Trophoblast cell (in vitro differentiated cells and primary cell): Measurements from ENCODE around the gene C3orf52.

Experiments
- DNase-seq, 2 donors: peaks; one replicate each; pipeline ENCODE4 v3.0.0-alpha.2; 2016
- H2AFZ ChIP-seq: 2 replicates; pipeline ENCODE4 v1.6.1; 2013; ENCODE audit warnings: low read length, moderate library complexity, mild to moderate bottlenecking; ENCODE audit not compliant: insufficient read depth, poor library complexity
- H2AK5ac ChIP-seq: 2 replicates; pipeline ENCODE4 v1.6.1; 2013; ENCODE audit warnings: mild to moderate bottlenecking, low read length
- H2BK120ac ChIP-seq: 2 replicates; pipeline ENCODE4 v1.6.1; 2013; ENCODE audit warnings: low read length, mild to moderate bottlenecking, moderate library complexity; ENCODE audit not compliant: insufficient read depth, poor library complexity
- H2BK12ac ChIP-seq: 2 replicates; pipeline ENCODE4 v1.6.1; 2013; ENCODE audit warnings: mild to moderate bottlenecking, low read length, moderate library complexity
- H2BK5ac ChIP-seq: 2 replicates; pipeline ENCODE4 v1.6.1; 2013; ENCODE audit warnings: low read length, low read depth, moderate library complexity, mild to moderate bottlenecking; ENCODE audit not compliant: poor library complexity
- H3K14ac ChIP-seq: 2 replicates; pipeline ENCODE4 v1.6.1; 2013; ENCODE audit warnings: mild to moderate bottlenecking, low read length
- H3K18ac ChIP-seq: 2 replicates; pipeline ENCODE4 v1.6.1; 2013; ENCODE audit warnings: mild to moderate bottlenecking, low read length
- H3K23ac ChIP-seq: 2 replicates; pipeline ENCODE4 v1.6.1; 2013; ENCODE audit warnings: low read length
- H3K27ac ChIP-seq: 2 replicates; pipeline ENCODE4 v1.5.1; 2013; ENCODE audit warnings: low read depth, mild to moderate bottlenecking, inconsistent platforms, low read length, moderate library complexity
- H3K27me3 ChIP-seq: 2 replicates; pipeline ENCODE4 v1.6.1; 2013; ENCODE audit warnings: inconsistent platforms, mild to moderate bottlenecking, low read length, moderate library complexity; ENCODE audit not compliant: insufficient read depth
- H3K36me3 ChIP-seq, 2 experiments: 1 replicate in 1 of 2; 2 replicates in 1 of 2; pipeline ENCODE4 v1.6.1; 2013; ENCODE audit warnings: low read length in 2 of 2, mild to moderate bottlenecking in 2 of 2, moderate library complexity in 1 of 2; ENCODE audit not compliant: insufficient read depth in 2 of 2, control insufficient read depth in 1 of 2
- H3K4ac ChIP-seq: 2 replicates; pipeline ENCODE4 v1.6.1; 2013; ENCODE audit warnings: low read depth, mild to moderate bottlenecking, low read length, moderate library complexity
- H3K4me1 ChIP-seq, 2 experiments: 1 replicate in 1 of 2; 2 replicates in 1 of 2; pipeline ENCODE4 v1.6.1; 2013; ENCODE audit warnings: low read length in 2 of 2, mild to moderate bottlenecking in 2 of 2, moderate library complexity in 1 of 2; ENCODE audit not compliant: insufficient read depth in 2 of 2, control insufficient read depth in 1 of 2
- H3K4me2 ChIP-seq: 2 replicates; pipeline ENCODE4 v1.6.1; 2013; ENCODE audit warnings: inconsistent platforms, mild to moderate bottlenecking, low read length, moderate library complexity
- H3K4me3 ChIP-seq: 2 replicates; pipeline ENCODE4 v1.5.1; 2013; ENCODE audit warnings: mild to moderate bottlenecking, low read depth, low read length, inconsistent platforms
- H3K79me1 ChIP-seq: one replicate; pipeline ENCODE4 v1.6.1; 2013; ENCODE audit warnings: low read length
- H3K79me2 ChIP-seq: 2 replicates; pipeline ENCODE4 v1.6.1; 2013; ENCODE audit warnings: low read length, mild to moderate bottlenecking; ENCODE audit not compliant: control insufficient read depth, insufficient read depth, poor library complexity
- H3K9ac ChIP-seq: 2 replicates; pipeline ENCODE4 v1.6.1; 2013; ENCODE audit warnings: mild to moderate bottlenecking, low read length
- H3K9me3 ChIP-seq: 2 replicates; pipeline ENCODE4 v1.6.1; 2013; ENCODE audit warnings: low read depth, mild to moderate bottlenecking, control low read depth, inconsistent platforms, low read length; ENCODE audit not compliant: insufficient read depth
- H4K12ac ChIP-seq: 2 replicates; pipeline ENCODE4 v1.6.1; 2013; ENCODE audit warnings: low read depth, mild to moderate bottlenecking, low read length, moderate library complexity
- H4K8ac ChIP-seq: 2 replicates; pipeline ENCODE4 v1.6.1; 2013; ENCODE audit warnings: low read depth, mild to moderate bottlenecking, low read length, moderate library complexity
- H4K91ac ChIP-seq: one replicate; pipeline ENCODE4 v1.6.1; 2013; ENCODE audit warnings: low read depth, mild to moderate bottlenecking, low read length, moderate library complexity
- WGBS: extraction: QIAGEN DNeasy Blood & Tissue Kit; methylation state at CpG from one replicate; pipeline ENCODE4 v1.1.7; 2013; ENCODE audit warnings: missing lambda C conversion rate; ENCODE audit not compliant: insufficient read length, insufficient coverage; ENCODE audit errors: extremely low coverage; 5-methylcytosine and 5-hydroxymethylcytosine counted together

C3orf52 gene

GRCh38 chr3:112109322-112109721 is 23.1 kb downstream of the C3orf52 start:
- Histone ChIP-seq H3K4me3 (no peak overlapping the region), H2BK12ac (no peak overlapping the region), H3K79me2 (no peaks in the 10 kb centered on the region), H3K9ac (no peak overlapping the region), H4K91ac (no peak overlapping the region), H3K14ac (no peak overlapping the region), H3K18ac (no peak overlapping the region), H3K27ac (no peak overlapping the region), H2AFZ (no peak overlapping the region), H2BK5ac (no peak overlapping the region), H3K9me3 (no peaks in the 10 kb centered on the region), H3K27me3 (no peaks in the 10 kb centered on the region), H3K36me3 (peaks cover 4 to 7% of the 10 kb centered on the region in 2 experiments), H4K8ac (no peak overlapping the region), H3K4me1 (no peaks in the 10 kb centered on the region), H4K12ac (no peak overlapping the region), H3K4ac (no peak overlapping the region), H2BK120ac (no peak overlapping the region), H3K23ac (no peak overlapping the region), H3K4me2 (no peak overlapping the region), H3K79me1 (no peaks in the 10 kb centered on the region), H2AK5ac (no peak overlapping the region)
- WGBS = no CpG with 5 or more reads among the region's 5 CpGs
- no peak for DNase-seq

- no peak overlapping the region for H3K9ac ChIP-seq
- H4K8ac ChIP-seq = no peak overlapping the region
- H3K4me2 ChIP-seq = no peak overlapping the region
- no peak overlapping the region for H3K4me3 ChIP-seq
- no peaks in the 10 kb centered on the region for H3K4me1 ChIP-seq
- no peak overlapping the region for H4K12ac ChIP-seq
- H3K79me2 ChIP-seq = no peaks in the 10 kb centered on the region
- H4K91ac ChIP-seq = no peak overlapping the region
- H3K27me3 ChIP-seq = no peaks in the 10 kb centered on the region
- DNase-seq = peak; percentile 66 to 89
- no peaks in the 10 kb centered on the region for H3K79me1 ChIP-seq
- WGBS = no CpG with 5 or more reads among the region's 3 CpGs
- H2AFZ ChIP-seq = no peak overlapping the region
- no peak overlapping the region for H2AK5ac ChIP-seq
- no peak overlapping the region for H3K23ac ChIP-seq
- H3K9me3 ChIP-seq = no peaks in the 10 kb centered on the region
- H2BK12ac ChIP-seq = no peak overlapping the region
- H3K27ac ChIP-seq = no peak overlapping the region
- H3K18ac ChIP-seq = no peak overlapping the region
- no peak overlapping the region for H2BK5ac ChIP-seq
- no peak overlapping the region for H3K4ac ChIP-seq
- H3K36me3 ChIP-seq = peaks cover 4 to 11% of the 10 kb centered on the region in 2 experiments
- H3K14ac ChIP-seq = no peak overlapping the region
- no peak overlapping the region for H2BK120ac ChIP-seq
These were observed 25.7 kb downstream of the C3orf52 start for GRCh38 chr3:112111785-112112402.

GRCh38 chr3:112114576-112115160 is 28.5 kb downstream of the C3orf52 start:
- Histone ChIP-seq H3K4me1 (no peaks in the 10 kb centered on the region), H2AFZ (no peak overlapping the region), H4K12ac (no peak overlapping the region), H2BK5ac (no peak overlapping the region), H3K9ac (no peak overlapping the region), H3K27ac (no peak overlapping the region), H3K4ac (no peak overlapping the region), H2BK120ac (no peak overlapping the region), H3K27me3 (no peaks in the 10 kb centered on the region), H3K14ac (no peak overlapping the region), H3K79me1 (no peaks in the 10 kb centered on the region), H3K9me3 (no peaks in the 10 kb centered on the region), H3K4me2 (no peak overlapping the region), H4K91ac (no peak overlapping the region), H3K79me2 (no peaks in the 10 kb centered on the region), H2AK5ac (no peak overlapping the region), H2BK12ac (no peak overlapping the region), H3K4me3 (no peak overlapping the region), H4K8ac (no peak overlapping the region), H3K23ac (no peak overlapping the region), H3K36me3 (peaks cover 6 to 14% of the 10 kb centered on the region in 2 experiments), H3K18ac (no peak overlapping the region)
- WGBS = no CpG with 5 or more reads among the region's 6 CpGs
- no peak for DNase-seq

- Histone ChIP-seq H2BK120ac (no peak overlapping the region), H3K79me2 (no peaks in the 10 kb centered on the region), H3K27ac (no peak overlapping the region), H3K9ac (no peak overlapping the region), H3K36me3 (peaks cover 7 to 14% of the 10 kb centered on the region in 2 experiments), H2AK5ac (no peak overlapping the region), H3K9me3 (no peaks in the 10 kb centered on the region), H3K14ac (no peak overlapping the region), H4K12ac (no peak overlapping the region), H3K79me1 (no peaks in the 10 kb centered on the region), H3K4me3 (no peak overlapping the region), H3K27me3 (no peaks in the 10 kb centered on the region), H3K23ac (no peak overlapping the region), H3K4me1 (no peaks in the 10 kb centered on the region), H4K91ac (no peak overlapping the region), H3K4me2 (no peak overlapping the region), H2AFZ (no peak overlapping the region), H2BK12ac (no peak overlapping the region), H2BK5ac (no peak overlapping the region), H3K4ac (no peak overlapping the region), H3K18ac (no peak overlapping the region), H4K8ac (no peak overlapping the region)
- peak; percentile 93 to 94 for DNase-seq
- no CpG with 5 or more reads among the region's 6 CpGs for WGBS
These were observed 29.1 kb downstream of the C3orf52 start for GRCh38 chr3:112115161-112115739.
